HG03108 (cell line): ENCODE data around the gene SORCS2.

Experiments
- ATAC-seq: cut with Tn5 transposase; IDR thresholded peaks from one replicate; pipeline ENCODE4 v1.9.1; 2021; ENCODE audit warnings: moderate library complexity; ENCODE audit not compliant: unreplicated experiment

Gene SORCS2

DNA sequence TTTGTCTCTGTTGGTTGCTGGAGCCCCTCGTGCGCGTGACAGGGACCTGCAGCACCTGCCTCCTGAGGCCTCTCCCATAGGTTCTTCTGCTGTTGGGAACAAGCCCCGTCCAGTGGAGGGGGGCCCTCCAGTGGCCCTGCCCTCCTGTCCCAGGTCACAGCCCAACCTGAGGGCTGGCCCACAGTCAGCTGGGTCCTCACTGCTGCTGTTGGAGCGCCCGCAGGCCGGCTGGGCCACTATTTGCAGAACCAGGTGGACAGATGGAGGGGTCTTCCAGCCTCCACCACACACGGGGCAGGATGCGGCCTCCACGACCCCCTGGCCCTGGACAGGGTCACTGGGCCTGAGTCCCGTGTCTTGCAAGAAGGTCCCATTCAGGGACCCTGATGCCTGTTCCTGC is 293.8 kb downstream of the SORCS2 start:
- no peak for ATAC-seq

- no peak for ATAC-seq
Measured at GRCh38 chr4:7487502-7487901, 295.2 kb downstream of the SORCS2 start.

GRCh38 chr4:7487998-7488671 is 295.8 kb downstream of the SORCS2 start:
- ATAC-seq, result no peak

GRCh38 chr4:7491915-7492314 is 299.6 kb downstream of the SORCS2 start:
- ATAC-seq, result no peak

GRCh38 chr4:7498446-7499200 is 306.3 kb downstream of the SORCS2 start:
- no peak for ATAC-seq

GRCh38 chr4:7499661-7500060 is 307.3 kb downstream of the SORCS2 start:
- ATAC-seq, result no peak

DNA sequence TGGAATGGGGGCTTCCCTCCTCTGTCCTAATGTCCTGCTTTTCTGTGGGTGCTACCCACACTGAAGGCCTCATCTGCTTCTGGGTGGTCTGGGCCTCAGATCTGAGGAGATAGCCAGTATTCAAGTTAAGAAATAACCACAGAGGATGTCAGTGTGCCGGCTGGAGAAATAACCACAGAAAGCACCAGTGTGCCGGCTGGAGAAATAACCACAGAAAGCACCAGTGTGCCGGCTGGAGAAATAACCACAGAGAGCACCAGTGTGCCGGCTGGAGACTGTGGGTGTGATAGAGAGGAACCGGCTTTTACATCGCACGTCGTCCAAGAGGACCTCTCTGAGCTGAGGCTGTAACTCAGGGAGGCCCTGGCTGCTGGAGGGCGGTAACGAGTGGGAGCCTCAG is 308.1 kb downstream of the SORCS2 start:
- ATAC-seq, result no peak

GRCh38 chr4:7501314-7501713 is 309.0 kb downstream of the SORCS2 start:
- ATAC-seq, result no peak

DNA sequence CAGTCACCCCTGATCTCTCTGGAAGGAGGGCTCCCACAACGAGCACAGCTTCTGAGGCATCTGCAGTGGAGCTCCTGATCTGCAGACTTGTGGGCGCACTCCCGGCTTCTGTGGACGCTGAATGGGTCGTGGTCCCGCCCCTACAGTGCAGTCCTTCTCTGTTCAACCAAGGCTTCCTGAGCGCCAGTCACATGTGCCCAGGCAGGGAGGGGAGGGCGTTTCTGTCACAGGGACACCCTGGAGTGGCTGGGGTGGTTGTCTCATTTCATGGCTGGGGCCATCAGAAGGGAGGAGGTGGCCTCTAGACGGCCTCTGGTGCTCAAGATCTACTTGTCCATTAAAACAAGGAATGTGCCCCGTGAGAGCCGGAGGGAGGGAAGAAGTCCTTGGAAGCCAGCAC is 309.5 kb downstream of the SORCS2 start:
- ATAC-seq, result no peak

DNA sequence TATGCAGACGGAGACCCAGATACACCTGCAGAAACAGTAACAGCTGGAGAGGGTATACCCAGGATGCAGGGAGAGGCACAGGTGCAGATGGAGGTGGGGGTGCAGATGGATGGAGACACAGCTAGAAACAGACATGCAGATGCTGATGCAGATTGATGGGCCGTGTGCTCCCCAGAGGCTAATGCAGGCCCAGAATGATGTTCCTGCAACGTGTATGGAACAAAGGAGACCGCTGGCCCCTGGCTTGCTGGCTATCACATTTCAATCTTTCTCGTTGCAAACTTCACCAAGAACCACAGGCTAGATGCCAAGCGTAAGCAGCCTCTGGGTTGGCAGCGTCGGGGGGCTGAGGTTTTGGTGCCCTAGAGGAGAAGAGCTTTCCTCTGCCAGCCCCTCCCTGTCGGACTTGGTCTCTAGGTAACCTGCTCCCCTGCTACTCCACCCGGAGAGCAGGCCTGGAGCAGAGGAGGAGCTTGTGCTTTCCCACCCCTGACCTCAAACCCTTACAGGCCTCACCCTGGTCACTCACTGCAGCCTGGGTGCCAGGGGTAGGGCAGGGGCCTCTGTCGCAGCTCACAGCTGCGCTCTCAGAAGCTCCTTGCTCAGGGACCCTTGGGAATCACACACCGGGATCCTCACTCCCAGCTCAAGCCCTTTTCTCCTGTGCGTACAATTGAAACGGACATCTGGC is 311.4 kb downstream of the SORCS2 start:
- ATAC-seq, result no peak

- no peak for ATAC-seq
Measured at GRCh38 chr4:7505116-7505900, 313.0 kb downstream of the SORCS2 start.

DNA sequence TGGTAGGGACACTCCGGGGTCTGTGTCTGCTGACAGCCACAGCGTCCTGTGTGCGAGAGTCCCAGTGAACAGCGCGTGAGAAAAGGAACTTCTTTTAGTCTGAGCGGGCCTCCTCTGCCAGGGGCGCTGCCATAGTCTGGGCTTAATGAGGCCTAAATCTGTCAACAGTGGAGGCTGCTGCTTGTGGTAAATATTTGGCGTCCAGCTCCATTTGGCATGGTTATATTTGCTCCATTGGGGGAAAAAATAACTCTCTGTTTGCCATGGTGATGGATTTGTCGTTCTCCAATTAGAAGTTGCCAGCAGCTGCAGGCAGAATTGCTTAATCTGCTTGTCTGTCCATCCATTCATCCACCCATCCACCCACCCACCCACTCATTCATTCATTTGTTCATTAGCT is 313.8 kb downstream of the SORCS2 start:
- no peak for ATAC-seq

GRCh38 chr4:7506572-7506971 is 314.2 kb downstream of the SORCS2 start:
- no peak for ATAC-seq

- ATAC-seq, result no peak
Measured at GRCh38 chr4:7507381-7507780, 315.0 kb downstream of the SORCS2 start.

DNA sequence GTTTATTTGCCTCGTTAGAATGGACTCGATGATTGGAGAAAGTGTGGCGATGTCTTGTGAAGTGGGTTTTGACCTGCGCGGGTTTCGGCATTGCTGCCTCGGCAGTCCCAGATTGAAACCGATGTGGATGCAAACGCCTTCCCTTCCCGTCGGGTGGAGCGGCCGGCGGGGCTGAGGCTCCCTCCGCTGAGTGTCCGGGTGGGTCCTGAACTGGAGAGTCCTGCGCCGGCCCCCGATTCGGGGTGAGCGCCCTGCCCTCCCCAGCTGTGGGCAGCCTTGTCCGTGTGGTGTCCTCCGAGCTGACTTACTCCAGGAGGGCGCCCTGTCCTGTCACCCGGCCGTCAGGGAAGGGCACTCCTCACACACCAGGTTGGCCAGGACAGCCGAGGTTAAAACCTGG is 317.7 kb downstream of the SORCS2 start:
- ATAC-seq, result no peak

- ATAC-seq, result no peak
Measured at GRCh38 chr4:7510538-7510937, 318.2 kb downstream of the SORCS2 start.

- ATAC-seq, result no peak
Measured at GRCh38 chr4:7511525-7511924, 319.2 kb downstream of the SORCS2 start.

DNA sequence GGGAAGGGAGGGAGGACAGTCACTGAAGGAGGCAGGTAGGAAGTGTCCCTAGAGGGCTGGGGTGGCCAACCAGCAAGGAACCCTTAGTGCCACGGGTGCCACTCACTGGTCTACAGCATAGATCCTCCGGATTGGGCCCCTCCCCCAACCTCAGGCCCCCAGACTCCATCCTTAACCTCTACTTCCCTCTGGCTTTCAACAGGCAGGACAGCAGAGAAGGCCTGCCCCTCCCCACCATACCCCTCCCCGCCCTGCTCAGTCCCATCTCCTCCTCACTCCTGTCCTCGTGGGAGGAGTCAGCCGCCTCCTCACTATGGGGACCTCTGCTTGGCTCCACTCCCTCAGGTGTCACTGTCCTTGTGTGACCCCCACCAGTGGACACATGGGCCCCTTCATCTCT is 320.1 kb downstream of the SORCS2 start:
- no peak for ATAC-seq

DNA sequence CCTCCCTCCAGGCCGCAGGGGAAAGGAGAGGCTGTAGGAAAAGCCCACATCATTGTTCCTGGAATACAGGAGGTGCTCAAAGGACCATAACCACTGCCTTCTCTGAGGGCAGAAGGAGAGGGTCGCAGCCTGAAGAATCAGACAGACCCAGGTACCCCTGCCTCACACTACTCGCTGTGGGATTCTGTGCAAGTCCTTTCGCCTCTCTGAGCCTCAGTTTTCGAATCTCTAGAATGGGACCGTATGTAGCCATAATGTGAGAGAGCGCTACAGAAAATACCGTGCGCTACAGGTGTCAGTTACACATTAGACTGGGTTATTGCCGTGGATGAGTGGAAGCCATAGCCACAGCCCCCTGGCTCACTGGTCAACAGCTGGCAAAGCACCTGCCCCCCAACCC is 320.6 kb downstream of the SORCS2 start:
- no peak for ATAC-seq

- no peak for ATAC-seq
Measured at GRCh38 chr4:7513671-7514070, 321.3 kb downstream of the SORCS2 start.

DNA sequence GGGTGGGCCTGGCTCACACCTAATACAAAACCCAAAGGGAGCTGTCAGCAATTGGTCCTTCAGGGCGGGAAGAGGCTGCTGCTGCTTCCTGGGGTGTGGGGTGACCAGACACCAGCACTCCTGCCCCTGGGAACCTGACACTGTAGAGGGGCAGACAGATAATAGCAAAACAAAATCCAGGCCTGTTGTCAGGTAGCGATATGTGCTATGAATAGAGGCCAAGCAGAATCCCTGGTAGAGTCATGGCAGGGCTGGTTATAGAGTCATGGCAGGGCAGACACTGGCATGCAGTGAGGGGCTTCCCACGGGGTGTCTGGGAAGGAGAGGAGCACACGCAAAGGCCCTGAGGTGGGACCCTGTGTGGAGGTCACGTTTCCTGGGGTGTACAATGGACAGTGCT is 321.9 kb downstream of the SORCS2 start:
- no peak for ATAC-seq
